ENCODE measurements around the gene ATP8A1. TPM values are rescaled to one million over a fixed set of nuclear protein-coding genes. Genes with fewer than 3 reads are reported as not detected.
"Not testable (repeated sequence)": the region's sequence is repeated elsewhere in the genome, so short reads cannot be mapped to it uniquely, and the experiment has no call there.

The ATP8A1 gene
- total RNA-seq = 1.0 TPM

GRCh38 chr4:42656944-42657792 is at the start of gene ATP8A1:
ATP8A1 (minus strand) TSS chr4:42657105; CDS start chr4:42656873, 232 bp downstream.
- ATAC-seq = peak; percentile 98

DNA sequence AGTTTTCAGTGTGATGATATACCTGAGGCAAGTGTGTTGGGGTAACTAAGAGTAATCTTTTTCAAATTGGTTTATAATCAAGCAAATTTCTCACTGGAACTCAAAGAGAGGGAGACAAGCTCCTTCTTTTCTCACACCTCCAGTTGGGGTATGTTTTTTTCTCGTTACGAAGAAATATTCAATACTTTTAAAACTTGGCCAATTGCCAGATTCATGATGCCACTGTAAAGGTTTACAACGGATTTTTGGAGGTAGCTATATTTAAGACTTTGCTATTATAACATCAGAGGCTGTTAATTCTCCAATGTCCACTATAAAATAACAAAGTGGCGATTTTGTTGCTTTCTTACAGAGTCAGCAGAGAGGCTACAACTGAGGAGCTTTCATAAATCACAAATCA is 49.2 kb upstream of the ATP8A1 start:
- ATAC-seq = no peak

More at GRCh38 chr4:42656944-42657792, at the start of gene ATP8A1:
- DNase-seq (ENCODE audit: low spot score) = peak; percentile 91

GRCh38 chr4:42703813-42704212 is 46.9 kb upstream of the ATP8A1 start:
- no peak for DNase-seq (ENCODE audit: low spot score)

More for the DNA sequence above, 49.2 kb upstream of the ATP8A1 start:
- no peak for DNase-seq (ENCODE audit: low spot score)

DNA sequence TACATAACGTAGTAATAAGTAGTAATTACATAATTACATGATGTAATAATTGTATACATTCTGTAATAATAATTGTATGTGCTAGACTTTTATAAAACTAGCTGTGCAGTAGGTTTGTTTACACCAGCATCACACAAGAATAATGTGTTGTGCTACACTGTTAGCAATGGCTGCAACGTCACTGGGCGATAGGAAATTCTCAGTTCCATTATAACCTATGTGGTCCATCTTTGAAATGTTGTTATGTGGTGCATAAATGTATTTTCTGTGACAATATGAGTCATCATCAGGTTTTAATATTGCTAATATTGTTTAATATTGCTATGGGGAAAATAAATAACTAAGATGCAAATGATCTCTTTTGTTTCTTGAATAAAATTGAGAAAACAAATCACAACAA is 46.0 kb upstream of the ATP8A1 start:
- DNase-seq (ENCODE audit: low spot score) = no peak
- no peak for ATAC-seq

More at GRCh38 chr4:42703813-42704212, 46.9 kb upstream of the ATP8A1 start:
- ATAC-seq = no peak

DNA sequence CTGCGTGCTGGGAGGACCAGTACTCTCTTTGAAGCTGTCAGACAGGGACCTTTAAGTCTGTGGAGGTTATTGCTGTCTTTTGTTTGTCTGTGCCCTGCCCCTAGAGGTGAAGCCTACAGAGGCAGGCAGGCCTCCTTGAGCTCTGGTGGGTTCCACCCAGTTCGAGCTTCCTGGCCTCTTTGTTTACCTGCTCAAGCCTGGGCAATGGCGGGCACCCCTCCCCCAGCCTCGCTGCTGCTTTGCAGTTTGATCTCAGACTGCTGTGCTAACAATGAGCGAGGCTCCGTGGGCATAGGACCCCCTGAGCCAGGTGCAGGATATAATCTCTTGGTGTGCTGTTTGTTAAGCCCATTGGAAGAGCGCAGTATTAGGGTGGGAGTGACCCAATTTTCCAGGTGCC is 44.9 kb upstream of the ATP8A1 start:
- not testable (repeated sequence) for DNase-seq (ENCODE audit: low spot score); ATAC-seq

DNA sequence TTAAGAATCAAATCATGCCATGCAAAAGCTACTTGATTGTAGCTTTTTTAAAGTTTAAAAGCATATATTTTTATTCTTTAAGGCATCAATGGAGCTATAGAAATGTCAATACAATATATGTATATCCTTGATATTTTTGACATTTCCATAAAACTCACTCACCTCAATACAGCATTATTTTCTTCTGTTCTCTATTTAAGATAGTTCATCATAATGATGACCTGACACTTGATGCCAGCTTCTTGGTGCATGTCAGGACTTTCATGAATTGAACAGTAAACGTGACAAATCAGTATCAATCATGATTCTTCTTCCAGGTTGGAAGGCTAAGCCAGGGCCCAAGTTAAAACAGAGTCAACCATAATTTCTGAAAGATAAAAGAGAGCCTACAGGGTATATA is 33.6 kb upstream of the ATP8A1 start:
- no peak for ATAC-seq
- DNase-seq (ENCODE audit: low spot score) = no peak

DNA sequence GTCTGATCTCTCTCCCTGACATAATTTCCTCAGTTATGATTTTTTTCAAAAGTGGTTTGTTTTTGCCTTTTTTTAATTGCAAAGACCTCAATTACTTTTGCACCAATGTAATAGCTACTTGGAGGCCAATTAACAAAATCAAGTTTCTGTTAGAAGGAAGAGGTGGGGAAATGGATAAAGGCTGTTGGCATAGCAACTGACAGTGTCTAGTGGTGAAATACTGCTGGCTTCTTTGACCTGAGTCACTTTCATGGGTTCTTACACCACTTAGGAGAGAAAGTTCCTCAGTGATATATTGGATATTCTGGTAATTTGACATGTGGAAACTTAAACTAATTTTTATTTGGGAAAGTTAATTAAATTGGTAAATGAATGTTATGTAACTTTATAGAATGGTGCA is 26.5 kb upstream of the ATP8A1 start:
- no peak for DNase-seq (ENCODE audit: low spot score)
- no peak for ATAC-seq

GRCh38 chr4:42678512-42678911 is 21.6 kb upstream of the ATP8A1 start:
- ATAC-seq = no peak
- DNase-seq (ENCODE audit: low spot score) = no peak

GRCh38 chr4:42676066-42676951 is 19.4 kb upstream of the ATP8A1 start:
- ATAC-seq (no peak), DNase-seq (ENCODE audit: low spot score) (no peak)

DNA sequence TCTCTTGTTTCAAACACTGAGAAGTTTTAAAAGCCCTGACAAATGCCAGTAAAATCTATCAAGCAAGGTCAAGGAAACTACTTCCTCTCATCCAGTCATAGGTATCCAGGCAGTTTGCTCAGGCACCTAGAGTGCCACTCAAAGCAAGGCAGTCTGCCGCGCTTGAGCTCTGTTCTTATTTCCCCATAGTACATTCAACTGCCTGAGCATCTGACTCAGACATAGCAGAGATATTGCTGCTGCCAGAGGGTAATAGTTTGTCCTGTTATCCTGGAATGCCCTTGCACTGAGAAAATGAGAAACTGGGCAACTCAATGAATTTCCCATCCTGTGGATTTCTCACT is 16.1 kb upstream of the ATP8A1 start:
- DNase-seq (ENCODE audit: low spot score) = no peak
- ATAC-seq = no peak

DNA sequence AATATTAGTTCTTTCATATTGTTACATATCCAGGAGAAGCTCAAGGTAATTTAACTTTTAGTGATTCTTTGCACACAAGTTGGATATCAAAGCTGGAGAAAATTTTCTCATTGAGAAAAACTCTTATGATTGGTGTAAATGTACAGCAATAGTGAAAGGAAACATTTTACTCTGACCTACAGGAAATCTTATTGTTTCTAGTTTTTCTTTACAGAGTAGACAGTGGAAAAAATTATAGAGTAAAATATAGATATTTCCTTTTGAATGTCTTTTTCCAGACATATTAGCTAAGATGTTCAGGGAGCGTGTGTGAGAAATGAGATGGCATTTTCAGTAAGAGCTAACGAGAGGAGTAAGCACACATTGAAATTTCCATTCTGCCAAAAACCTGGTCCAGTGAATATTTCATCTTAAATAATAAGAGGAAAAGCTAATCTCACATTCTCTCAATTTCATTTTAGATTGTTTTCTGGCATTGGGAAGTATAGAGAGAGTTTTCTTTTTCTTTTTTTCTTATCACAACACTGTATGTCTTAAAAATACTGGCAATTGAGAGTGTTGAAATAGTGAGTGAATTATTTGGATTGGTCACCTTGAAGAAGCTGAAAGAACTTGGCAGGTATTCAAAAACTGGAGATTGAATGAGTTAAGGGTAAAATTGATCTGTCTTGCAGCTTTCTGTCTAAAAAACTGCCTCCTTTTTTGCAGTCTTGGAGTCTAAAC is 15.6 kb upstream of the ATP8A1 start:
- ATAC-seq (no peak), DNase-seq (ENCODE audit: low spot score) (no peak)

GRCh38 chr4:42671431-42672194 is 14.7 kb upstream of the ATP8A1 start:
- ATAC-seq (no peak), DNase-seq (ENCODE audit: low spot score) (no peak)

GRCh38 chr4:42658261-42658660 is 1.4 kb upstream of the ATP8A1 start:
- DNase-seq (ENCODE audit: low spot score) (no peak), ATAC-seq (no peak)

- peak; percentile 4 for ATAC-seq
- no peak for DNase-seq (ENCODE audit: low spot score)
Observed at GRCh38 chr4:42656679-42656943, 294 bp downstream of the ATP8A1 start.

DNA sequence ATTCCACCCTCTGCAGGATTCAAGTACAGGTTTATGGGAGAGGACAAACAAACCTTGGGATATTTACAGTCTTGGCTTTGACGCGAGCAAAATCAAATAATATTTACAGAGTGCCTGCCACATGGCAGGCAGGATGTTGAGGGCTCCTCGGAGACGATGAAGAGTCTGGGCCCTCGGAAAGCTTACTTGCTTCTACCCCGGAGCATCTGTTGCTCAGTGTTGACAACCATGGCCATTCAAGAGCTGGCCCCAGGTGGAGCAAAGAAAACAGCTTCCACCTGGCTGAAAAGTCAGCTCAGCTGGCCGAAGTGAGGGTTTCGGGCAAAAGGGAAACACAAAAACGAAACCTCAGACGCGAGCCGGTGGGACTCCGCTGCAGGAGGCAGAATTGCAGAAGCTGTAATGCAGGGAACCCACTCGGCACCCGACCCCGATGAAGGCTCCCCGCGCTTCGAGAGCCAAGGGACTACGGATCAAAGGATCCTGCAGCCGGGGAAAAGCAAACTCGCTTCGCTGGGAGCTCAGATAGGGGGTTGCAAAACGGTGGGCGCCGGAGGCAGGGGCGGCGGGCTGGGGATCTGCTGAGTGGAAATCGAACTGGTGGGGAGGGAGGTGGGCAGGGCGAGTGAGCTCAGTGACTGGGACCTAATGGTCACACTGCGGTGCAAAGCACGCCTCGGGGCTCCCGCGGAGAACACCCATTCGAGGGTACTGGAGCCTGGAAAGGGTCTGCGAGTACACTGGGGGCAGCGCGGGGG is 805 bp downstream of the ATP8A1 start:
- ATAC-seq = peak; percentile 24

GRCh38 chr4:42655269-42655637 is 1.7 kb downstream of the ATP8A1 start:
- no peak for DNase-seq (ENCODE audit: low spot score)
- ATAC-seq = no peak

More for the DNA sequence above, 805 bp downstream of the ATP8A1 start:
- DNase-seq (ENCODE audit: low spot score) = peak; percentile 52

- no peak for DNase-seq (ENCODE audit: low spot score)
- ATAC-seq = no peak
Observed at GRCh38 chr4:42654631-42655268, 2.2 kb downstream of the ATP8A1 start.

- ATAC-seq (no peak), DNase-seq (ENCODE audit: low spot score) (no peak)
Observed at GRCh38 chr4:42653626-42654560, 3.0 kb downstream of the ATP8A1 start.
